ENCODE measurements around the gene ARHGAP24. TPM values are rescaled to one million over a fixed set of nuclear protein-coding genes. Genes with fewer than 3 reads are reported as not detected.

Gene ARHGAP24
- total and polyA plus RNA-seq, 2 of the 13 experiments (the other 11 are each of a cell fraction or from before 2014, with no cell fraction given): 0.07 to 0.55 TPM

DNA sequence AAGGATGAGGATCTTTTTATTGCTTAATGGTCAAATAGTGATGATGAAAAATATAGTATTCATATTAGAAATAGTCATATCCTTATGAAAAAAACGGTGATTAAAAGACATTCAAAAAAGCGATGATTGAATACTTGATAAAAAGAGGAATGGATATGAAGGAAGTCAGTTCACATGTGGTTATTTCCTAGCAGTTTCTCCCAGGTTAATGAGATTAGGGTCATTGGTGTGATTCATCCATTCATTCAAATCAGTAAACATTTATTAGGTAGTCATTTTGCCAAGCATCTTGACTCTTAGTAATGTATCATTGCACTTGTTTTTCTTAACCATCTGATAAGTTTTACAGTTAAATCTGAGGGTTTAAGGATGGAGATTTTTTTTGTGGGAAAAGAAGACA is 294.1 kb downstream of the ARHGAP24 start:
- Histone ChIP-seq H3K79me2 (ENCODE audit: insufficient read depth, low read length) (no peaks in the 10 kb centered on the region), H3K9me3 (ENCODE audit: low read length) (no peaks in the 10 kb centered on the region), H3K4me3 (replicated peaks in 1 of 3; ENCODE audit: insufficient read depth in 1 of 3, low read depth in 2 of 3, low read length in 3 of 3) (no peak overlapping the region), H3K4me2 (ENCODE audit: low read depth, low read length) (no peak overlapping the region), H3K36me3 (replicated peaks in 1 of 2; ENCODE audit: control insufficient read depth in 1 of 2, insufficient read depth in 2 of 2, low read length in 2 of 2) (no peaks in the 10 kb centered on the region), H4K20me1 (ENCODE audit: insufficient read depth, low read length) (no peaks in the 10 kb centered on the region), H3K4me1 (ENCODE audit: insufficient read depth, low read length) (no peaks in the 10 kb centered on the region), H3K27ac (ENCODE audit: extremely low read length, insufficient read depth, low read length) (no peak overlapping the region), H3K9ac (ENCODE audit: insufficient read depth, low read depth, low read length) (no peak overlapping the region), H2AFZ (ENCODE audit: low read length) (no peak overlapping the region), H3K27me3 (ENCODE audit: control insufficient read depth in 1 of 2, insufficient read depth in 2 of 2, low read length in 2 of 2) (no peaks in the 10 kb centered on the region; a peak in 1 of 5 replicates)
- in situ Hi-C loops (cut with HindIII; ENCODE audit: extremely low pct_ligation_motif_present, low pct_unique_long_range_greater_than_20kb) (no loop called here), intact Hi-C loops (cut with micrococcal nuclease; ENCODE audit: unreplicated experiment) (no loop called here)
- BruUV-seq (replicated peaks): no TSS peak
- TF ChIP-seq, protein P1, sequence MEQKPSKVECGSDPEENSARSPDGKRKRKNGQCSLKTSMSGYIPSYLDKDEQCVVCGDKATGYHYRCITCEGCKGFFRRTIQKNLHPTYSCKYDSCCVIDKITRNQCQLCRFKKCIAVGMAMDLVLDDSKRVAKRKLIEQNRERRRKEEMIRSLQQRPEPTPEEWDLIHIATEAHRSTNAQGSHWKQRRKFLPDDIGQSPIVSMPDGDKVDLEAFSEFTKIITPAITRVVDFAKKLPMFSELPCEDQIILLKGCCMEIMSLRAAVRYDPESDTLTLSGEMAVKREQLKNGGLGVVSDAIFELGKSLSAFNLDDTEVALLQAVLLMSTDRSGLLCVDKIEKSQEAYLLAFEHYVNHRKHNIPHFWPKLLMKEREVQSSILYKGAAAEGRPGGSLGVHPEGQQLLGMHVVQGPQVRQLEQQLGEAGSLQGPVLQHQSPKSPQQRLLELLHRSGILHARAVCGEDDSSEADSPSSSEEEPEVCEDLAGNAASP (CRISPR knock-in tag; IDR thresholded peaks at IDR 0.05; ENCODE audit: borderline replicate concordance): no peak
- TF ChIP-seq MTA1 (CRISPR knock-in tag; IDR thresholded peaks at IDR 0.05; ENCODE audit: borderline replicate concordance): no peak
- TF ChIP-seq HOXA9 (CRISPR knock-in tag; IDR thresholded peaks at IDR 0.05; ENCODE audit: borderline replicate concordance): no peak
- TF ChIP-seq ZNF225 (CRISPR knock-in tag; IDR thresholded peaks at IDR 0.05): no peak
- no peak for TF ChIP-seq PCBP2 (optimal IDR thresholded peaks at IDR 0.05; ENCODE audit: low read depth, low read length, poor library complexity, severe bottlenecking)
- TF ChIP-seq CAMTA2 (CRISPR knock-in tag; IDR thresholded peaks at IDR 0.05; ENCODE audit: borderline replicate concordance): no peak
- TF ChIP-seq ZSCAN20 (CRISPR knock-in tag; IDR thresholded peaks at IDR 0.05; ENCODE audit: borderline replicate concordance): no peak
- CTCF ChIA-PET (ENCODE audit: low intra/inter-chr PET ratio, low total read pairs): no interaction called here
- DNase-seq (ENCODE audit: low spot score) (no peak), ATAC-seq (no peak), FAIRE-seq (no peak)
- POLR2A ChIA-PET: no interaction called here
- 35% methylated on average over 2 of the region's 2 CpGs for WGBS (ENCODE audit: low lambda C conversion rate)

DNA sequence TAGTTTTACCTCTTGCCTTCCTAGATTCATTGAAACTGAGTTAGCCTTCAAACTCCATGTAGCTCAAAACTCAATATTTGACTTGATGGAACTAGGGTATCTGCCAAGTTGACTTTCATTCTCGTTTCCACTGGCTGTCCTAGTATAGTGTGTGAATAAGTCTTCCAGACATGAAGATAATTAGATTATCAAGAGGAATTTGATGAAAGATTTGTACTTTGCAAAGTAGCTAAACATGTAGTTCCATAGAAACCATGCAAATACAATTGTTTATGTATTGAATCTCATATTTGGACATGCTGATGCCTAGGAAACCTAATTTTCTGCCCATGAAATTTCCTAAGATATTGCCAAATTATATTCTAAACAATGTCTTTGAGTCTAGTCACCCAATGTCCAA is 297.5 kb downstream of the ARHGAP24 start:
- H4K20me1 ChIP-seq (ENCODE audit: insufficient read depth, low read length): no peaks in the 10 kb centered on the region
- FAIRE-seq (no peak), ATAC-seq (no peak), DNase-seq (ENCODE audit: low spot score) (no peak)
- no peaks in the 10 kb centered on the region for H3K36me3 ChIP-seq (replicated peaks in 1 of 2; ENCODE audit: control insufficient read depth in 1 of 2, insufficient read depth in 2 of 2, low read length in 2 of 2)
- H2AFZ ChIP-seq (ENCODE audit: low read length): no peak overlapping the region
- no peaks in the 10 kb centered on the region for H3K9me3 ChIP-seq (ENCODE audit: low read length)
- no TSS peak for BruUV-seq (replicated peaks)
- POLR2A ChIA-PET: no interaction called here
- H3K9ac ChIP-seq (ENCODE audit: insufficient read depth, low read depth, low read length): no peak overlapping the region
- H3K27ac ChIP-seq (ENCODE audit: extremely low read length, insufficient read depth, low read length): no peak overlapping the region
- no peak overlapping the region for H3K4me2 ChIP-seq (ENCODE audit: low read depth, low read length)
- no peak overlapping the region for H3K4me3 ChIP-seq (replicated peaks in 1 of 3; ENCODE audit: insufficient read depth in 1 of 3, low read depth in 2 of 3, low read length in 3 of 3)
- in situ Hi-C loops (cut with HindIII; ENCODE audit: extremely low pct_ligation_motif_present, low pct_unique_long_range_greater_than_20kb): no loop called here
- H3K4me1 ChIP-seq (ENCODE audit: insufficient read depth, low read length): no peaks in the 10 kb centered on the region
- intact Hi-C loops (cut with micrococcal nuclease; ENCODE audit: unreplicated experiment): no loop called here
- no peaks in the 10 kb centered on the region for H3K27me3 ChIP-seq (ENCODE audit: control insufficient read depth in 1 of 2, insufficient read depth in 2 of 2, low read length in 2 of 2)
- WGBS (ENCODE audit: low lambda C conversion rate): 0% methylated on average over 1 of the region's 1 CpG
- H3K79me2 ChIP-seq (ENCODE audit: insufficient read depth, low read length): no peaks in the 10 kb centered on the region
- CTCF ChIA-PET (ENCODE audit: low intra/inter-chr PET ratio, low total read pairs): no interaction called here
- TF ChIP-seq, protein P2, sequence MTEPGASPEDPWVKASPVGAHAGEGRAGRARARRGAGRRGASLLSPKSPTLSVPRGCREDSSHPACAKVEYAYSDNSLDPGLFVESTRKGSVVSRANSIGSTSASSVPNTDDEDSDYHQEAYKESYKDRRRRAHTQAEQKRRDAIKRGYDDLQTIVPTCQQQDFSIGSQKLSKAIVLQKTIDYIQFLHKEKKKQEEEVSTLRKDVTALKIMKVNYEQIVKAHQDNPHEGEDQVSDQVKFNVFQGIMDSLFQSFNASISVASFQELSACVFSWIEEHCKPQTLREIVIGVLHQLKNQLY (CRISPR knock-in tag; IDR thresholded peaks at IDR 0.05): no peak
- TF ChIP-seq RXRB (CRISPR knock-in tag; IDR thresholded peaks at IDR 0.05; ENCODE audit: borderline replicate concordance): no peak
- TF ChIP-seq, protein P3, sequence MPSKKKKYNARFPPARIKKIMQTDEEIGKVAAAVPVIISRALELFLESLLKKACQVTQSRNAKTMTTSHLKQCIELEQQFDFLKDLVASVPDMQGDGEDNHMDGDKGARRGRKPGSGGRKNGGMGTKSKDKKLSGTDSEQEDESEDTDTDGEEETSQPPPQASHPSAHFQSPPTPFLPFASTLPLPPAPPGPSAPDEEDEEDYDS (CRISPR knock-in tag; IDR thresholded peaks at IDR 0.05): no peak
- no peak for TF ChIP-seq RORA (CRISPR knock-in tag; IDR thresholded peaks at IDR 0.05)
- TF ChIP-seq SOX13 (IDR thresholded peaks at IDR 0.05): no peak
- no peak for TF ChIP-seq SOX13 (CRISPR knock-in tag; conservative IDR thresholded peaks at IDR 0.05 in 1 of 2, IDR thresholded peaks at IDR 0.05 in 1 of 2)
- TF ChIP-seq PHB2 (IDR thresholded peaks at IDR 0.05; ENCODE audit: partially characterized antibody): no peak
- no peak for TF ChIP-seq ZKSCAN5 (CRISPR knock-in tag; IDR thresholded peaks at IDR 0.05)

Data from HepG2 (cell line).